ENCODE measurements around the gene IMMP1L.

The IMMP1L gene

DNA sequence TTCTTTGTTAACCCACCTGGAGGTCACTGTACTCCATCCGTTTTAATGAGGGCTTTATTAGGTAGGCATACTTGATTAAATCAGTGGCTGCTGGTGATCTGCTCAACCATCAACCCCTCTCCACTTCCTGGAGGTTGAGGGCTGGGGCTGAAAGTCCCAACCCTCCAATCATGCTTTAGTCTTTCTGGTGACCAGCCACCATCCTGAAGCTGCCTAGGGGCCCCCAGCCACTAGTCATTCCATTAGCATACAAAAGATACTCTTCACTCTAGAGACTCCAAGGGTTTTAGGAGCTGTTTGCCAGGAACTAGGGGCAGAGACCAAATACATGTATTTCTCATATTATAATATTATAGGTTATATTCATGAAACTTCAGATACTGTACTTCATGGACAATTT is 126.3 kb downstream of the IMMP1L start:
- no peak for DNase-seq
